Parathyroid adenoma (tissue), 2 donors: ENCODE measurements around the gene UBE2U.

Source experiments
- H2AFZ ChIP-seq: fragments of 300-600 bp; sonication (generic); one replicate; pipeline ENCODE4 v1.7.0; 2017; ENCODE audit warnings: antibody characterized with exemption, mild to moderate bottlenecking
- H3K27ac ChIP-seq: fragments of 300-600 bp; sonication (generic); one replicate; pipeline ENCODE4 v1.7.0; 2017
- H3K27me3 ChIP-seq: fragments of 300-600 bp; sonication (generic); one replicate; pipeline ENCODE4 v1.7.0; 2017; ENCODE audit warnings: low read length; ENCODE audit not compliant: control insufficient read depth, insufficient read depth
- H3K36me3 ChIP-seq: fragments of 300-600 bp; sonication (generic); one replicate; pipeline ENCODE4 v1.7.0; 2017; ENCODE audit warnings: low read length; ENCODE audit not compliant: control insufficient read depth, insufficient read depth
- H3K4me1 ChIP-seq: fragments of 300-600 bp; sonication (generic); one replicate; pipeline ENCODE4 v1.7.0; 2017; ENCODE audit warnings: control low read depth
- H3K4me2 ChIP-seq: fragments of 300-600 bp; sonication (generic); one replicate; pipeline ENCODE4 v1.7.0; 2017; ENCODE audit warnings: low read length
- H3K4me3 ChIP-seq: fragments of 300-600 bp; sonication (generic); one replicate; pipeline ENCODE4 v1.7.0; 2017; ENCODE audit warnings: low read depth, low read length
- H3K79me2 ChIP-seq: fragments of 300-600 bp; sonication (generic); one replicate; pipeline ENCODE4 v1.7.0; 2017; ENCODE audit warnings: control low read depth
- H3K9ac ChIP-seq: fragments of 300-600 bp; sonication (generic); one replicate; pipeline ENCODE4 v1.7.0; 2017; ENCODE audit warnings: mild to moderate bottlenecking
- H3K9me3 ChIP-seq: fragments of 300-600 bp; sonication (generic); one replicate; pipeline ENCODE4 v1.7.0; 2017; ENCODE audit warnings: low read length; ENCODE audit not compliant: control insufficient read depth
- CTCF ChIP-seq: fragments of 300-600 bp; sonication (generic); IDR thresholded peaks from one replicate; pipeline ENCODE4 v1.7.0; 2017; ENCODE audit warnings: antibody characterized with exemption, mild to moderate bottlenecking
- donor health status: primary hyperparathyroidism.

UBE2U gene

DNA sequence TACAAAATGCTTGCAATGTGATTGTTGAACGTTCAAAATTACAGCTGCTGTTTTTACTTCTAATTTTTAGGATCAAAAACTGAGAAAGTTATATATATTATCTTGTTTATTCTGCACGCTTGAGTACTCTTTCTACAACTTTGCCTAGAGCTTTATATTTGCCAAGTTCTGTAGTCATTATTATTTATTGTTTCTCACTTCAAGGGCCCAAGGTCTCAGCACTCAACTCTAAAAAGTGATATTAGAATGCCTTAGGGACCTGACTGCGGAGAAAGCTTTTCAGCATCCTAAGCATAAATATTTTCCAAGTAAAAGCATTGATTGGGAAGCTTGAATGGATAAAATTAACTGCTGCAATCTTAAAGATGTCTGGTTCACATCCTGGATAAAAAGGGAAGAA lies 83.6 kb downstream of the UBE2U start:
- no peak overlapping the region for H3K27ac ChIP-seq
- no peak for TF ChIP-seq CTCF
- H2AFZ ChIP-seq, result peak overlapping the region; percentile 28
- H3K4me3 ChIP-seq, result no peak overlapping the region
- no peaks in the 10 kb centered on the region for H3K27me3 ChIP-seq
- no peaks in the 10 kb centered on the region for H3K36me3 ChIP-seq
- peaks cover under 1% of the 10 kb centered on the region for H3K4me1 ChIP-seq
- no peaks in the 10 kb centered on the region for H3K79me2 ChIP-seq
- H3K4me2 ChIP-seq, result no peak overlapping the region
- H3K9ac ChIP-seq, result no peak overlapping the region
- H3K9me3 ChIP-seq, result no peaks in the 10 kb centered on the region

- H3K27me3 ChIP-seq, result no peaks in the 10 kb centered on the region
- no peaks in the 10 kb centered on the region for H3K79me2 ChIP-seq
- no peak overlapping the region for H3K27ac ChIP-seq
- no peaks in the 10 kb centered on the region for H3K36me3 ChIP-seq
- no peaks in the 10 kb centered on the region for H3K4me1 ChIP-seq
- no peak overlapping the region for H3K4me3 ChIP-seq
- H2AFZ ChIP-seq, result no peak overlapping the region
- H3K4me2 ChIP-seq, result no peak overlapping the region
- no peak overlapping the region for H3K9ac ChIP-seq
- no peaks in the 10 kb centered on the region for H3K9me3 ChIP-seq
- TF ChIP-seq CTCF, result no peak
These were observed 87.0 kb downstream of the UBE2U start for GRCh38 chr1:64290420-64290819.

GRCh38 chr1:64291931-64292330 lies 88.5 kb downstream of the UBE2U start:
- TF ChIP-seq CTCF, result no peak
- Histone ChIP-seq H3K36me3 (no peaks in the 10 kb centered on the region), H3K9me3 (no peaks in the 10 kb centered on the region)

GRCh38 chr1:64292399-64292798 lies 89.0 kb downstream of the UBE2U start:
- H3K4me1 ChIP-seq, result no peaks in the 10 kb centered on the region
- H3K9ac ChIP-seq, result no peak overlapping the region
- no peak for TF ChIP-seq CTCF
- no peak overlapping the region for H3K4me2 ChIP-seq
- H2AFZ ChIP-seq, result no peak overlapping the region
- no peaks in the 10 kb centered on the region for H3K79me2 ChIP-seq
- no peaks in the 10 kb centered on the region for H3K36me3 ChIP-seq
- no peaks in the 10 kb centered on the region for H3K9me3 ChIP-seq
- no peaks in the 10 kb centered on the region for H3K27me3 ChIP-seq
- H3K4me3 ChIP-seq, result no peak overlapping the region
- H3K27ac ChIP-seq, result no peak overlapping the region

More at GRCh38 chr1:64291931-64292330, 88.5 kb downstream of the UBE2U start:
- Histone ChIP-seq H3K4me3 (no peak overlapping the region), H3K27ac (no peak overlapping the region), H3K4me1 (no peaks in the 10 kb centered on the region), H3K79me2 (no peaks in the 10 kb centered on the region), H3K9ac (no peak overlapping the region), H2AFZ (no peak overlapping the region), H3K4me2 (no peak overlapping the region), H3K27me3 (no peaks in the 10 kb centered on the region)

GRCh38 chr1:64293820-64294219 lies 90.4 kb downstream of the UBE2U start:
- H3K4me2 ChIP-seq, result no peak overlapping the region
- no peaks in the 10 kb centered on the region for H3K27me3 ChIP-seq
- no peaks in the 10 kb centered on the region for H3K79me2 ChIP-seq
- H3K36me3 ChIP-seq, result no peaks in the 10 kb centered on the region
- H3K9ac ChIP-seq, result no peak overlapping the region
- H2AFZ ChIP-seq, result no peak overlapping the region
- no peak for TF ChIP-seq CTCF
- no peak overlapping the region for H3K27ac ChIP-seq
- H3K4me1 ChIP-seq, result no peaks in the 10 kb centered on the region
- no peak overlapping the region for H3K4me3 ChIP-seq
- no peaks in the 10 kb centered on the region for H3K9me3 ChIP-seq
